COLO668 (cell line): ENCODE measurements around the gene DOK7.

Experiments used
- DNase-seq: peaks from one replicate; lab custom pipeline; 2025; ENCODE audit not compliant: unreplicated experiment; lab: John Stamatoyannopoulos, UW

Gene DOK7

DNA sequence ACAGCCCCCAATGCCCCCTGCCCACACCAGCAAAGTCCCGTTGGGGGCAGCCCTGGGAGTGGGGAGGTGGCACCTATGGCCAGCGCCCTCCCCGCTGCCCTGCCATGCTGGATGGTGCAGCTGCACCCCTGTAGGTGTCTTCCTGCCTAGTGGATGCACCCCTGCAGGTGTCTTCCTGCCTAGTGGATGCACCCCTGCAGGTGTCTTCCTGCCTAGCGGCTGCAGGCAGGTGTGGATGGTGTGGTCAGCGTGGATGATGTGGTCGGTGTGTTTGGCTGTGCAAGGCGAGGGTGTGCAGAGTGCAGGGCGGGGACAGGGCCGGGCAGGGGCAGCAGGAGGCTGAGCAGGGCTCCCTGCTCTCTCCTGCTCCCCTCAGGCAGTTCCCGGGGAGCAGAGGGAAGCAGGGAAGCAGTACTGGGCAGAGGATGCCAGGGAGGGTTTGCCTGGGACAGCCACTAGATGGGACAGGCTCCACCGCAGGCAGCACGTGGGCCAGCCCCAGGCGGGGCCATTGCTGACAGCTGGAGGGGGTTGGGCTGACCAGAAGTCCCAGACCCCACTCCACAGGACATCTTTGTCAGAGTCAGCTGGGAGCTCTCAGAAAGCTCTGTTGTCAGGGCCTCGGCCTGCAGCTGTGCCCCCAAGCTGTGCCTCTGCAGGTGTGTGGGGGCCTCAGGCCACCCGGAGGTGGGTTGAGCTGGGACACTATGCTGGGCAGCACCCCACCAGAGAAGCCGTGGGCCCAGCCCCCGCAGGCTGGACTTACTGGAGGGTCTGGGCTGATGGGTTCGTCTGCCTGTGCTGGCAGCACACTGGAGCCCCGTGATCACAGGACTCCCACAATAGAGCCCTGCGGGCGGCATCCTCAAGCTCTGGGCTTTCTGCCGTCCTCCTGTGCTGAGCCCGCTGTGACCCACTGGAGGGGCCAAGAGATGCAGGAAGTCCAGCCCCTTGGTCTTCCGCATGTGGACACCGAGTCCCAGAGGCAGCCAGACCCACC is 23.7 kb downstream of the DOK7 start:
- DNase-seq, result peak; percentile 70

DNA sequence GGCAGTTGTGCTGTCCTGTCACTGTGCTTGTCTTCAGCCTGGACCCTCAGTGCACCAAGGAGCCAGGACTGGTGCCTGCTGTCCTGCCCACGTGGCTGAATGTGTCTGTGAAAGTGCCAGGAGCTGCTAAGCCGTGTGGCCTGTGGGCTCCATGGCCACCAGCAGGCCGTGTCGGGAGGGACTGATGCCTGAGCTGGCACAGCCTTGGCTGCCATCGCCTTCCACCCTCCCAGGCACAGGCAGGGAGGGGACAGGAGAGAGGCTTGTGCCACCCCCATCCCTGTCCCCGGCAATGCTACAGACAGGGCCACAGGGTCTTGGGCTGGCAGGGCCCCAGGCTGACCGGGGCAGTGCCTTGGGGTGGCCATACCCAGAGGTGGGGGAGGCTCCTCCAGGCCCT is 24.8 kb downstream of the DOK7 start:
- DNase-seq, result no peak

DNA sequence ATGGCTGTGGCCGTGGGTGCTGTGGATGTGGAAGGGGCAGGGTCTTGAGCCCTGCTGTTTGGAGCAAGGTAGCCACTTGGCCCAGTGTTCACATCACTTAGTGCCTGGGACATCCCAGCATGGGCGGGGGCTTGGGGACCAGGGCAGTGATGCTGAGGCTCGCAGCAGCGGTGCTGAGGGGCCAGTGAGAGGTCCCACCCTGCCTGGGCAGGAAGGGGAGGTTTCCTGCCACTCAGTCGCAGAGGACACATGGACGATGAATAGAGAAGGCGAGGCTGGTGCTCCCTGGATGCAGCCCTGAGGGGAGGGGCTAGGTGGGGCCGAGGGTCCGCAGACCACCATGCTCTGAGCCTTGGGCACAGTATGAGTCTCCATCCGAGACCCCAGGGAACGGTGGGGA is 25.7 kb downstream of the DOK7 start:
- no peak for DNase-seq

DNA sequence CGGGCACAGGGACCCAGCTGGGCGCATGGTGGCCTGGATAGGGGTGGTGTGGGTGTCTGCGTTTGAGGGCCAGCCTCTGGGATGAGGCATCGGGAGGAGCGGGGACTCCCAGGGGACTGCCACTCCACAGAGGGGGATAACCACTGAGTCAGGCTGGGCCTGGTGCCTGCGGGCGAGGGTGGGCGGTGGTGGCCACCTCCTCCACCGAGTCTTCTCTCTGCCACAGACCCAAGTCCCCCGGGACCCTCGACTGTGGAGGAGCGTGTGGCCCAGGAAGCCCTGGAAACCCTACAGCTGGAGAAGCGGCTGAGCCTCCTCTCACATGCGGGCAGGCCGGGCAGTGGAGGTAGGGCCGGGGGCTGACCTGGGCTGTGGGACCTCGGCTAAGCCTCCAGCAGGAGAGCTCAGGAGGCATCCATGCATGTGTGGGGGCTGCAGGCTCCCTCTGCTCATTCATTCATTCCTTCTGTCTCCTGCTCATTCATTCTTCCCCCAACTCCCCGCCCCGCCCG is 26.4 kb downstream of the DOK7 start:
- DNase-seq, result peak; percentile 11

DNA sequence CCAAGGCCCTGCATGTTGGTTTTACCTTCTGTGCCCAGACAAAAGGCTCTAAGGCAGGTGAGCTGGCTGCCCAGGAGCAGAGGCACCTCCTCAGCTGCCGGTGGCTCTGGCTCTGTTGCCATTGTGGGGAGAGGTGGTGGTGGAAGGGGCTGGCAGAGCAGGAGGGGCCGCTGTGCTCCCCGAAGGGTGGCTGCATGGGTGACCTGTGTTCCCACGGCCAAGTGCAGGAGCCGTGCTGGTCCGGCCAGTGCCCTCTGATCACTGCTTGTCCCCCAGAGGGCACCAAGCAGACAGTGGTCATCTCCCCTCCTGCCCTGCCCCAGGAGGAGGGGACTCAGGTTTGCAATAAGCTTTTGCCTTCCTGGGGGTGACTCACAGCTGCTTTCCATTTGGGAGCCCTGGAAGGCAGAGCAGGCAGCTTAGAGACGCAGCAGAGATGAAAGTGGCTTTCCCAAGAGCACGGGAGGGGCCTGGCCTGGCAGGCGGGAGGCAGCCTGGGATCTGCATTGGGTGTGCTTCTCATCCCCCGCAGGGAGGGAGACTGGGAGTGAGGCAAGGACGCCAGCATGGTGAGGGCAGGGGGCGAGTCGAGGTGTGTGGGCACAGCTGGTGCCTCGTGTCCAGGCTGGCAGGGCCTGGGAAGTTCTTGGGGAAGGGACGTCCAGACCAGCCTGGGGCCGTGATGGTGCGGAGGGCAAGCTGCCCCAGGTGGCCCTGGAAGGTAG is 28.7 kb downstream of the DOK7 start:
- DNase-seq, result no peak

DNA sequence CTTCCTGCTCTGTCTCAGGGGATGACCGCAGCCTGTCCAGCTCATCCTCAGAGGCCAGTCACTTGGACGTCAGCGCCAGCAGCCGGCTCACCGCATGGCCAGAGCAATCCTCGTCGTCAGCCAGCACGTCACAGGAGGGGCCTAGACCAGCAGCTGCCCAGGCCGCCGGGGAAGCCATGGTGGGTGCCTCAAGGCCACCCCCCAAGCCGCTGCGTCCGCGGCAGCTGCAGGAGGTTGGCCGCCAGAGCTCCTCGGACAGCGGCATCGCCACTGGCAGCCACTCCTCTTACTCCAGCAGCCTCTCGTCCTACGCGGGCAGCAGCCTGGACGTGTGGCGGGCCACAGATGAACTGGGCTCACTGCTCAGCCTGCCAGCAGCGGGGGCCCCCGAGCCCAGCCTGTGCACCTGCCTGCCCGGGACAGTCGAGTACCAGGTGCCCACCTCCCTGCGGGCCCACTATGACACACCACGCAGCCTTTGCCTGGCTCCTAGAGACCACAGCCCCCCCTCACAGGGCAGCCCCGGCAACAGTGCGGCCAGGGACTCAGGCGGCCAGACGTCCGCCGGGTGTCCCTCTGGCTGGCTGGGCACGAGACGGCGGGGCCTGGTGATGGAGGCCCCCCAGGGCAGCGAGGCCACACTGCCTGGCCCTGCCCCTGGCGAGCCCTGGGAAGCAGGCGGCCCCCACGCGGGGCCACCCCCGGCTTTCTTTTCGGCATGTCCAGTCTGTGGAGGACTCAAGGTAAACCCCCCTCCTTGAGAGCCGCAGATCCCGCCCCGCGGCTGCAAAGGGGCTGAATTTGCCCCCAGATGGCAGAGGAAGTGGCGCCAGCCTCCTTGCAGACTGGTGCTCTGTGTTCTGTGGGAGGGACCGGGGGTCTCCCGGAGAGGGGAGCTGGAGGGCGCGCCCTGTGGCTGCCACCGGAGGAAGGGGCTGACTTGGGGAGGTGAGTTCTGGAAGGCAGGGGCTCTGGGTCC is 29.9 kb downstream of the DOK7 start:
- no peak for DNase-seq

DNA sequence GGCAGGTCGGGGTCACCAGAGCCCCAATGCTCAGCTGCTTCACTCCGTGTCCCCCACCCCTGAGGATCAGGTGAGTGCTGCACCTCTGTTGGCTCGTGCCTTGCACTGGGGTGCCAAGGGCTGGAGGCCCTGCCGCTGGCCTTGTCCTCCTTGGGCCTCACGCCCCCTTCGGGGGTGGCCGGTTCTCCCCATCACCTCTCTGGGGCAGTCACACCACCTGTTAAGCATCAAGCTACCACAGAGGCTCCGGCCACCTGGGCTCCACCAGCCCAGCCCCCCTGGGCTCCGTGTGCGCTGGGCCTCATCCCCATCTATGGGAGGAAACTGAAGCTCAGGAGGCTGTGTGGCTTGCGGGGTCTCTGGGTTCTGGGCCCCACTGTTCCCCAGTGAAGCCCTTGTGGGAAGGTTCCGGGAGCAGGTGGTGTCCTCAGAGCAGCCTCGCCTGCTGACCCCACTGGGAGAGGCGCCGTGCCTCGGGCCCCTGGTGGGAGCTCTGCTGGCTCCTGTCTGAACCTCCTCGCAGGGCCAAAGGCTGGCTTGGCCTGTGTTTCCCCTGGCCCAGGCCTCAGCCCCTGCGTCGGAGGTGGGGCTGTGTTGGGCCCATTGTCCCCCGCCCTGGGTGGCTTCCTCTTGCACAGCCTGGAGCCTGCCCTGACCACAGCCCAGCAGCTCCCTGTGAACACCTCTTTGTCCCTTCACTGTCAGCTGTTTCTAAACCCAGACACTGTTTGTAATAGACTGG is 30.8 kb downstream of the DOK7 start:
- DNase-seq, result no peak

DNA sequence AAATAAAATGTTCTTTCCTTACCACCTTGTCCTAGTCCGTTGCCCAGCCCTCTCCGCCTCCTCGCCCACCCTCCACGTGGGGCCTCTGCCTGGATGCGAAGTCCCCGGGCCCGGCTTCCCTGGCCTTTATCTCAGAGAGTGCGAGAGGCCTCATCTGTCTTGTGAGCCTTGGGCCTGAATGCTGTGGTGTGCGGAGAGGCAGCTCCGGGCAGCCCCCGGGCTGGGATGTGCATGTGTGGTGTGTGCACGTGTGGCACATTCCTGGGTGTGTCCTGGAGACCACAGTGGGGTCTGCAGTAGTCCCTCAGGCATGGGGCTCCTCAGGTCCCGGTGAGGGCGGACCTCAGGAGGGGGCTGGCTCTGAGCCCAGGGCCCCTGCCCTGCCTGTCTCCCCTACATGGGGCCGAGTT is 31.4 kb downstream of the DOK7 start:
- no peak for DNase-seq

DNA sequence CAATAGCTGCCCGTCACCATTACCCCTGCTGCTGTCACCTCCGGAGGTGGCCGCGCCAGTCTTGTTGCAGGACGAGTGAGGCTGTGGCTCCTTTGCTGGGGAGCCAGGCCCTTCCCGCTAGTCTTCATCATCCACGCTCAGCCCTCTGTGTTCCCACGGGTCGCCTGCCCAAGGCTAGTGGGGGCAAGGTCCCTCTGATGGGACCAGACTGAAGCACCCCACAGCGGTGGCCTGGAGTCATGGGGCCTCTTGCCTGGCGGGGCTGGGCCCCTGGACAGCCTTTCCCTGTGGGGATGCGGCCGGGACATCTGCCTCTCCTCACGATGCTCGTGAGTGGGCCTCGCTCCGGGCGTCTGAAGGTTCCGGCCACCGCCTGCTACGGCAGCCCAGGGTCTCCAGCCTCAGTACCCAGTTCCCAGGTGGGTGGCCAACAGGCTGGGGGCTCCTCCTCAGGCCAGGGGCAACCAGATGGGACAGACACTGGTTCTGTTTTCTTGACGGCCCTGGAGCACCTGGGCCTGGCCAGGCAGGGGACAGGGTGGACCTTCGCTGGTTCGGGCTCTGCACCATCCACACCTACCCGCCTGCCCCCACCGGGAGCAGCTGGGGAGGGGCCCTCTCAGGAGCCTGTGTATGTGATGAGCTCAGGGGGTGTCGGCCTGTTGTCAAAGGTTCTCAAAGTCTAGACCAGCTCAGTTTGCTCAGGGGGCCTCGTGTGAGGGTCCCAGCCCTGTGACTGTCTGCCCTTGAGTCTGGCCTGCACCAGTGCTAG is 32.3 kb downstream of the DOK7 start:
- no peak for DNase-seq

DNA sequence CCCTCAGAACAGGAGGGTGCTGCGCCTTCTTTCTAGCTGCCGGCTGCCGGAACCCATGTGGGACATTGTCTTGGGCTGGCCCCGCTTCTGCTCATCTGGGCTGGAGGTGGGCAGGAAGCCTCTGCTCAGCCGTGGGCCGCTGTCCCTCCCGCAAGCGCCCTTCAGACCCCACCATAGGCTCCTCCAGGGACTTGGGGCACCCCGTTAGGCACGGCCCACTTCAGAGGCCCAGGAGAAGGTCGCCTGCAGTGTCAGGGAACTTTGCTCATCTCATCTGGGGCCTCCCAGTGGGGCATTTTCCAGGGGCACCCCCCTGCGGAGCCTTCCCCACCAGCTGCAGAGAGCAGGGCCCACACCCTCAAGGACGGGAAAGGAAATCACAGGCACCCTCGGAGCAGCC is 32.9 kb downstream of the DOK7 start:
- no peak for DNase-seq

DNA sequence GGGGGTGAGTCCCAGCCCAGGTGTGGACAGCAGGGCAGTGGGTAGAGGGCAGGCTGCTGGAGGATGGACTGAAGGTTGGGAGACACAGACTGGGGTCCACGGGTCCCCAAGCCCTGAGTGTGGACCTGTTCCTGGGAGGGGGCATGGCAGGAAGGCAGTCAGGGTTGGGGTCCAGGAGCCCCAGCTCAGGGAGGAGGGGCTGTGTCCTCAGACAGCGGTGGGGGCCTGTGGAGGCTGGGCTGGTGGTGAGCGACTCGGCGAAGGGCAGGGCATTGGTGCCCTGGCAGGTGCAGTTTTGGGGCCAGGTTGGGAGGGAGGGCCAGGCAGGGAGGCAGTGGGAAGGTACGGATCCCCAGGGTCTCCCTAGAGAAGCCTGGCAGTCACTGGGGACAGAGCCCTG is 34.0 kb downstream of the DOK7 start:
- no peak for DNase-seq

DNA sequence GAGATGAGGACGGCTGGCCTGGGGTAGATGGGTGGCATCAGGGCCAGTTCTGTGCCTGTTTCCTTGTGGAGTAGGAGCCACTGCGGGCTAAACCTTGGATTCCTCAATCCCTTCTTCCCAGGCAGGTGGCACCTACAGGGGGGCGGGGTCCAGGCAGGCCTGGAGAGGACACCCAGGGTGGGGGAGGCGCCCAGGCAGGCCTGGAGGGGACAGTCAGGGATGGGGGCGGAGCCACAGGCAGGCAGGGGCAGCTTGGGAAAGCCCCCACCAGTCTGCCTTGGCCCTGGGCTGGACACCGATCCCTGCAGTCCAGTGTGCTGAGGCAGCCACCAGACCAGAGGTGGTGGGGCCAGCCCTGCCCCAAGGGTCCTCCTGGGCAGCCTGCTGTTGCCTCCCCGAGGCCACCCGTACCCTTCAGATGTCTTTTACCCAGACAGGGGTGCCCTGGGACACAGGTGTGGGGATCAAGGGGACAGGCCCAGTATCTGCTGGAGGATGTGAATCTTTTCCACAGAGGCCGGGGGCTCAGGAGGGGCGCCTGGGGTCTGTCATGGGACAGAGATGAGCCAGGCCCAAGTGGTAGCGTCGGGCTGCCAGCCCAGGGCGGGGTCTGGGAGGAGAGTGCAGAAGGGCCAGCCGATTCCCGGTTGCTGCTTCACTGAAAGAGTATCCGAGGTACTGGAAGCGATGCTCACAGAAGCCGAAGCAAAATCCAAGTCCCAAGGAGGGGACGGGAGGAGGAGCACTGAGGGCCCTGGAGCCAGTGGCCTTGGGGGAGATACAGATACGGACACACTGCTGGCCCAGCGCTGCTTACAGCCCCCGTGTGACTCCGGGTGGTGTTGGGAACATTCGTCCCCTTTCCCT is 34.6 kb downstream of the DOK7 start:
- DNase-seq, result no peak

DNA sequence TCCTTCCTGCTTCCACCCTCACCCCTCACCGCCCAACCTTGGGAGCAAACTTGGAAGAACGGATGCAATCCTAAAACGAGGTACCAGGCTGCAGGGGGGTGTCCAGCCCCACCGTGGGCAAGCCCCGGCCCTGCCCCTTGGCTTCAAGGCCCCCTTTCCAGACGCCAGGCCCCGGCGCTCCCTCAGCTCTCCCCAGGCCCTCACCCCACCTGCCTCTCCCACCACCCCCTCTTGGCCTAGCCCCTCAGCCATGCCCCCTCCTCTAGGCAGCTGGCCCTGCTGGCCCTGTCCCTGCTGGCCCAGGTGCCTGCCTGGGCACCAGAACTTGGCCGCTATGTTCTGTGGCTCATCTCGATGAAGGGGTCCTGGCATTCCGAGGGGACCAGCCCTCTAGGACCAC is 35.3 kb downstream of the DOK7 start:
- DNase-seq, result no peak

DNA sequence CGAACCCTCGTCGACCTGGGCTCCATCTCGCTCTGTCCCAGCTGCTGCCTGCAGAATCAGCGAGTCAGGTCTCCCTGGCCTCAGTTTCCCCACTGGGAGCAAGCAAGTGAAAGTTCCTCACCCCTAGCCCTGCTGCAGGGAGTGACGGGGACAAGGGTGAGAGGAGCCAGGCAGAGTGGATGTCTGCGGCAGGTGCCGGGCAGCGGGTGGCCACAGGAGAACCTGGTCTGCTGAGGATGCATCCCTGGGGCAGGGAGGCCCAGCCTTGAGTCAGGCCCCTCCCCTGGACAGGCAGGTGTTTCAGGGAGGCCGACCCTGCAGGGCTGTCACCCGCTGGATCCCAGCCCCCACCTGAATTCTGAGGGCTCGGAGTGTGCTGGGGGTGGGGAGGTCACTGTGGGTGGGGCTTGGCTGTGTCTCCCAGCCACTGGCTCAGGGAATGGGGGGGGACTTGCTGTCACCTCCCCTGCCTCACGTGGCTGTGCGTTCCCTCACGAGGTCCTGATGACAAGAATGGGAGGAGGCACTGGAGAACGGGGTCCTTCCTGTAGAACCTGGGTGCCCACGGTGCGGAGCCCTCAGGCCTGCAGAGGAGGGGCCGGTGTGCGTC is 35.9 kb downstream of the DOK7 start:
- peak; percentile 69 for DNase-seq

DNA sequence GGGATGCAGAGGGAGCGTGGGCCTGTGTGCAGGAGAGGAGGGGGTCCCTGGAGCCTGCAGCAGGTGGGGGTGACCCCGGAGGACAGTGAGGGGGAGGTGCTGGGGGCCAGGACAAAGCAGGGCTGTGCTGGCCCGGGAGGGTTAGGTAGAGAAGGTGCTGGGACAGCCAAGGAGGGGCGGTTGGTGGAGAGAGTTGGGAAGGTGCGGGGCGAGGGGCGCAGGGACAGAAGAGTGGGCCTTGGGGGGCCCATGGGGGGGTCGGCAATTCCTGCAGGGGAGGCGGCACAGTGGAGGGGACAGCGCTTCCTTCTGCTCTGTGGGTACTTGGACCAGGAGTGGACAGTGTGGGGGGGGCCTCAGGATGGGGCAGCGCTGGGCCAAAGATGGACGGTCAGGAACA is 36.6 kb downstream of the DOK7 start:
- no peak for DNase-seq

DNA sequence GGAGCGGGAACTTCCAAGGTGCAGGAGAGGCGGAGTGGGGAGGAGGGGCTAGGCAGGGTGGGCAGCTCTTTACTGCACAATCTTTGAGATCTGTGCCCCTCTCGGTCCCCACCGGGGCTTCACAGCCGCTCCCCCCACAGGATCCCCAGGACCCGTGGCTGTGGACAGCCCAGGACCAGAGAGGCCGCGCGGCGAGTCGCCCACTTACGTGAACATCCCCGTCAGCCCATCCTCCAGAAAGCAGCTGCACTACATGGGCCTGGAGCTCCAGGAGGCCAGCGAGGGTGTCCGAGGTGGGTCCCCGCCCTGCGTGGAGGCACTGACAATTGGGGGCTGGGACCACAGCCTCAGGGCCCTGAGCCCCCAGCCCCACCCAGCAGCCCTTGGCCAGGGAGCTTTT is 37.0 kb downstream of the DOK7 start:
- DNase-seq, result no peak

DNA sequence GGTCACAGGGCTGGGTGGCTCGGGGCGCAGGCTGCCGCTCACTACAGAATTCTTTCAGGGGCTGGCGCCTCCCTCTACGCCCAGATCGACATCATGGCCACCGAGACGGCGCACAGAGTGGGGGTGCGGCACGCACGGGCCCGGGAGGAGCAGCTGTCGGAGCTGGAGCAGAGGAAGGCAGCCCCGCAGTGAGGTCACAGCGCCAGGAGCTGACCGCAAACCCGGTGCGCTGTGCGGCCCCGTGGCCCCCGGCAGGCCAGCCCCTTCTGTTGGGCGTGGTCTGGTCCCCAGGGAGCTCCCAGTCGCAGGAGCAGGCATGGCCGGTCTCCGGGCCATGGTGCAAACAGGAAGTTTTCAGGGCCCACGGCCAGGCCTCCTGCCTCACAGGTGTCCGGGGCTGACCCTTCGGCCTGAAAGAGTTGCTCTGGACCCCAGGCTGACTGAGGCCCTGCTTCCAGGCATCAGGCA is 37.6 kb downstream of the DOK7 start:
- no peak for DNase-seq
